HG03521 (cell line): ENCODE data around the gene RGN.
"Not testable (repeated sequence)": the region's sequence is repeated elsewhere in the genome, so short reads cannot be mapped to it uniquely, and the experiment has no call there.

Experiments used
- ATAC-seq: cut with Tn5 transposase; IDR thresholded peaks from one replicate; pipeline ENCODE4 v1.9.1; 2021; ENCODE audit warnings: mild to moderate bottlenecking, moderate library complexity; ENCODE audit not compliant: unreplicated experiment

The RGN gene

GRCh38 chrX:47116551-47117110, 38.4 kb downstream of the RGN start:
- not testable (repeated sequence) for ATAC-seq

DNA sequence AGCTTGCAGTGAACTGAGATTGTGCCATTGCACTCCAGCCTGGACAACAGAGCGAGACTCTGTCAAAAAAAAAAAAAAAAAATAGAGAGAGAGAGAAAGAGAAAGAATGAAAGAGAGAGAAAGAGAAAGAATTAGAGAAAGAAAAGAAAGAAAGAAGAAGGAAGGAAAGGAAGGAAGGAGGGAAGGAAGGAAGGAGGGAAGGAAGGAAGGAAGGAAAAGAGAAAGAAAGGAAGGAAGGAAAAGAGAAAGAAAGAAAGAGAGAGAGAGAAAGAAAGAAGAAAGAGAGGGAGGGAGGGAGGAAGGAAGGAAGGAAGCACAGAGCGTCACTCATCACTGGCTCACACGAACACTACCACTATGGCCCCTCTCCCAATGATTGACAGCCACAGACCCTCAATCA, 46.2 kb downstream of the RGN start:
- not testable (repeated sequence) for ATAC-seq

GRCh38 chrX:47129157-47129898, 51.1 kb downstream of the RGN start:
- peak; percentile 98 for ATAC-seq

- ATAC-seq, result no peak
Observed at GRCh38 chrX:47129899-47130358, 51.7 kb downstream of the RGN start.

GRCh38 chrX:47133493-47133892, 55.2 kb downstream of the RGN start:
- no peak for ATAC-seq

GRCh38 chrX:47135650-47136049, 57.4 kb downstream of the RGN start:
- ATAC-seq, result not testable (repeated sequence)

- no peak for ATAC-seq
Observed at GRCh38 chrX:47138171-47138570, 59.9 kb downstream of the RGN start.
